GM19043 (cell line): ENCODE data around the gene CRIM1.

Experiments used
- ATAC-seq: cut with Tn5 transposase; IDR thresholded peaks from one replicate; pipeline ENCODE4 v1.9.1; 2021; ENCODE audit warnings: low read depth; ENCODE audit not compliant: unreplicated experiment

Gene CRIM1

GRCh38 chr2:36477746-36478145 is 122.2 kb downstream of the CRIM1 start:
- no peak for ATAC-seq

DNA sequence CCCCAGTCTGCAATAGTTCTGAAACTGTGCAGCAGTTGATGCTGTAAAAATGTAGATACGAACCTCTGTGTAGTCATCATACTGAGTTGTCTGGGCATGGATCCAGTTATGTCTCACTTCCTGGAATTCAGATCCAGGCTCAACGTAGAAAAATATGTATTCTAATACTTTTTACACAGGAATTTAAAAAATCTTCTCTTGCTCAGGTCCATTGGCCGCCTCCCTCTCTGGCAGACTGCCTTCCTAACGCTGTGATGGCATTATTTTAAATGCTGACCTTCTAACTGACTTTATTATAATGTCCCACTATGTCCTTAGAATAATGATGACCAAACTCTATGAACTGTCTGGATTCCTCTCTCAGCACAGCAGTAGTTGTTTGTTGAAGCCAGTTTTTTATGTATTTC is 122.8 kb downstream of the CRIM1 start:
- ATAC-seq, result no peak

GRCh38 chr2:36478999-36479398 is 123.4 kb downstream of the CRIM1 start:
- no peak for ATAC-seq

GRCh38 chr2:36479406-36479805 is 123.8 kb downstream of the CRIM1 start:
- no peak for ATAC-seq

DNA sequence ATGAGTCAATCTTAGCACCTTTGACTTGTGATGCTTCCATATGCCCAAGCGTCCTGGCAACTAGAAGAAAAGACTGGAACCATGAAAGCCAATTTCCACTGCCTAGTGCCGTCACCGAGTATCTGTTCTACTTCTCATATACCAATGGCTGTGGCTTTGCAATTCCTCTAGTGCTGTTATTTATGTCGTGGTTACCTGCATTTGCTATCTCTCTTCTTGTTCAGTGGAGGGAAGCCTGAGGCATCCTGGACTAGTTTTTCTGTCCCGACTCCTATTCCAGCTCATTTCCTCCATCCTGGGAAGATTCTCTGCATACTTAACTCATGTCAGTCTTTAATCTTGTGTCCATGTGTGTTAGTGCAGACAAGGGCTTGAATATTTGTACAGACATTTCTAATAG is 124.5 kb downstream of the CRIM1 start:
- ATAC-seq, result no peak

GRCh38 chr2:36480636-36481035 is 125.1 kb downstream of the CRIM1 start:
- no peak for ATAC-seq

- no peak for ATAC-seq
Observed at GRCh38 chr2:36481709-36482108, 126.1 kb downstream of the CRIM1 start.

DNA sequence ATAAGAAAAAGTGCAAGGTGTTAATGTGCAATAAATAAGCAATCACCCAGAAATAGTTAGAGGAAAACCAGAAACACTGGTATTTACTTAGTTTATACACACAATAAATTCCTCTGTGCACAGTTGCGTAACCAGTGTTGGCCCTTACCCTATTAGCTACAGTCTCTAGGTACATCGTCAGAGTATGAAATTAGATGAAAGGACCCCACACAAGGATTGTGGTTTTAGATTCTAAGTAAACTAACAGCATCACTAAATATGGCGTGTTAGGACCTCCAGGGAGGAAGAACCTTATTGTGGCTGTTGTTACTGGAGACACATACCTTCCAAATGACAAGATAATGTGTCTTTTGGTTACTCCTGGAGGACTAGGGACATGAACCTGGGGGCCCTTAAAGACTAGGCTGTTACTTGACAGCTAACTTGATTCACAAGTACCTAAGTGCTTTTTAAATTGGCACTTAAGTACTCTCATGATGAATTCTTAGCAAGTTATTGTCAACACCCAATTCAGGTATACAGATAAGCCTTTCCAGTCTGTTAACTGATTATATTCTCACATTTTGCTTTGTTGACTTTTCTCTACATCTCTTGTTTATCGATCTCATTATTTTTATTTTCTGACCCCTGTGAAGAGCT is 127.1 kb downstream of the CRIM1 start:
- no peak for ATAC-seq

DNA sequence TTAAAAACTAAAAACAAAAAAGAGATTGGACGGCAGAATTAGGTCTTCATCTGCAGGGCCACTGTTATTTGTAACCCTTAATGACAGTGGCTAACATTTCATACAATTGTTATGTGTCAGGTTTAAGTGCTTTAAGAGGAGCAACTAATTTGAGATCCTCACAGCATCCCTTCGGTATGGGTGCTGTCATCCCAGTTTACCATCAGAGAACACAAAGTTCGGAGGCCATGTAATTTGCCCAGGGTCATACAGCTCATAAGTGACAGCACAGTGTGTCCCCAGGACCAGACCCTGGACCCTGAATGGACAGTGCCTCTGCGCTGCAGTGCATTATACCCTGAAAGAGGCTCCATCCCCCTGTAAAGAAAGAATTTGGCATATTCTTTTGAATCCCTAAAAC is 127.7 kb downstream of the CRIM1 start:
- no peak for ATAC-seq

DNA sequence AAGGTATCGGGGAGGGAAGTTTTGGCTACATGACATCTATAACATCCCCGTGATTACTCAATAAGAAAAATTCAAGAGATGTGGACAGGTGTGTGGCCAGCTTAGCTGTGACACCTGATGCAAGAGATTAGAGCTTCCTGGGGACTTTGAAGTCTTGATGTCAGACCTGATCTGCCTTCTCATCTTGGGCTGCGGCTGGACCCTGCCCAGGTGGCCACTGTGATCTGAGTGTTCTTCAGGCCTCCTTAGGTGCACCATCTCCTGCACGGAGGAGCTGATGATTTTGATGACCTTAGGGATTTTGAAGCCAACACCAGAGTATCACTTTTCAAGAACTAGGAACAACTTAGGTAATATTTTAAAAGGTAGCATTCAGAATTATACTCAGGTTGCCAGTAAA is 128.9 kb downstream of the CRIM1 start:
- no peak for ATAC-seq

DNA sequence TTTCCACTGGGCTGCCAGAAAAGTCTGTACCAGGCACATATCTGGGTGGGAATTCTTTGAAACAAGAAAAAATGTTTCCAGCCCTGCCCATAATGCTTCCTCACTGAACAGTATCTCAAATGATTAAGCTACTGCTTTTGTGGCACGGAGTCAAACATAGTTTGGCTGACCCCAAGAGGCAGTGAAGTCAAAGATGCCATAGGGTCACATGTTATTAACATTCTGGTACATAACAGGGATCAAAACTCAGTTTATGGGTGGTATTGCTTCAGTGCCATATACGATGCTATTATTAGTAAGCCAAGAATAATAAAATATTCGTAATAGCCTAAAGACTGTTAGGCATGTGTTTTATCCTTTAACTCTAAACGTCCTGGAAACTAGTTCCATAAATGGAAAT is 129.9 kb downstream of the CRIM1 start:
- ATAC-seq, result no peak

DNA sequence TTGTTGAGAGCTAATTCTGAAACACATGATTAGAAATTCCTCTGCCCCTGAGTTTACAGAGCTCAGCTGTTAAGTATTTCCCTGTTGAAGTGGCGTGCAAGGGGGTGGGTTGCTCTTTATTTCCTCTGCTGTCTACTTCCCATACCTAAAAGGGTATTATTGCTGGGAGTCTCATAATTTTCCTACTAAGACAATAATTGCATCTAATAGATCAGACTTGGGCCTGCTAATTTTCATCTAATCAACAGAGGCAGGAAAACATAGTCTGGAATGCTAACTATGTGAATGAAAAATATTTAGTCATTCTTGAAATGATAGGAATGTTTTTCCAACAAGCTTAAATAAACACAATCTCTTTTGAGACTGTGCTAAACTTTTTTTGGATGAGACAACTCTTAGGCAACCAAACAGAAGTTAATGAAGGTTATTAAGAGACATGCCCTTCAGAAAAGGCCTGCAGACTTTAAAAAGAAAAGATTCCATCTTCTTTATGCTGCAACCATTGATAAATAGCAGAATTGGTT is 131.0 kb downstream of the CRIM1 start:
- no peak for ATAC-seq

GRCh38 chr2:36487947-36488346 is 132.4 kb downstream of the CRIM1 start:
- no peak for ATAC-seq

DNA sequence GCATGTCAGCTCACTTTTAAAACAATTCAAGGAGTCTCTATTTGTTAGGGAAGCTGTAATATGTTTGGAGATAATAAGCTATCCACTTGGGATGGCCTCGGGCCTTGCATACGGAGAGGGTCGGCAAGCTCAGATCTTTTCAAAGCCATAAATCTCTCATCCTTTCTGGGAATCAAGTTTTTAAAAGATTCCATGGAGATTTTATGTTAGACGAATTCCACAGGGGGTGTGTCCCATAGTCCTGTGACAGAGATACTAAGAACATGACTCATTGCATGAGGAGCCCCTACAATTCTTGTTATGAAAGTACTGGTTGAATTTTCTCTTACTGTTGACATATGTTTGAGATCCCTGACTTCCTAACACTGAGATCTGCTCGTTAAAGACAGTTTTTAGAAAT is 133.7 kb downstream of the CRIM1 start:
- ATAC-seq, result no peak

GRCh38 chr2:36490749-36491148 is 135.2 kb downstream of the CRIM1 start:
- ATAC-seq, result no peak

DNA sequence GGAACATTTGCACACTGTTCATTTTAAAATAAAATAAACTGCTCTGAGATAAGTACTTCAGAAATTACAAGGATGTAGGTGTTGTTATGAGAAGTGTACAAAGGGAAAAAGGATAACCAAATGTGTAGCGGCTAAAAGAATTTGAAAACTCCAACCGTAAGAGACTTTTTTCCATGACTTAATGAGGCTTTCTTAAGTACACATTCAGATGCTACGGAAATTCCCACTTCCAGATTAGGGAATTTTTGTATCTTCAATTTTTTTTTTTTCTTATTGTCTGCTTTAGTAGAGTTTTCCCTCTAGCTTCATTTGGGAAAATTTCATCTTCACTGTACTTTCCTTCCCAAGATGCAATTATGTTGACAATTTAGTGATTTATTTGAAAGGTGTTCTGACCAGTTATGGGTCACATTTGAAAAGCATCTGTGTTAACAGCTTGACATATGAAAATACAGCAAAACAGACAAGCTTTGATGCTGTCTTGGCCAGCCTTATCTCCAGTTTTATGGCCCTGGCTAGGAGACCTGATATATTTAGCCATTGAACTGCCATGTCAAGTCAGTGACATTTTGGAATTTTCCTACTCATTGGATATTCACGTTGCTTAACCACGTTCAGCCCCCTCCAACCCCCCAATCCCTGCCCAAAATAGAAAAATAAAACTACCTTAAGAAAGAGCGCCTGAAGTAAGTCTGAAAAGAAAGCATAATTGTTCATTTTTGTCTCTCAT is 136.8 kb downstream of the CRIM1 start:
- no peak for ATAC-seq

- ATAC-seq, result no peak
Observed at GRCh38 chr2:36493306-36493705, 137.7 kb downstream of the CRIM1 start.

- ATAC-seq, result no peak
Observed at GRCh38 chr2:36497570-36498163, 142.1 kb downstream of the CRIM1 start.

- ATAC-seq, result no peak
Observed at GRCh38 chr2:36499128-36499820, 143.7 kb downstream of the CRIM1 start.

GRCh38 chr2:36500072-36500471 is 144.5 kb downstream of the CRIM1 start:
- ATAC-seq, result no peak

- ATAC-seq, result no peak
Observed at GRCh38 chr2:36502081-36502480, 146.5 kb downstream of the CRIM1 start.
